Measurements from ENCODE around the gene REEP1.

GRCh38 chr2:86360776-86361175, 23.4 kb upstream of the REEP1 start:
- TF ChIP-seq POLR2A (IDR thresholded peaks at IDR 0.05) (no peak), CTCF (IDR thresholded peaks at IDR 0.05) (no peak)
